HepG2 (cell line): ENCODE measurements around the gene ELMOD3. TPM values are rescaled to one million over a fixed set of nuclear protein-coding genes. Genes with fewer than 3 reads are reported as not detected.

Experiments used
- FOXJ3 ChIP-seq: sonication (generic); formaldehyde crosslinking; IDR thresholded peaks from 2 replicates; pipeline ENCODE4 v1.4.0; 2020; ENCODE audit warnings: missing genetic modification reagents, mild to moderate bottlenecking, borderline replicate concordance
- FOXK2 ChIP-seq: fragments of 450-650 bp; IDR thresholded peaks from 2 replicates; pipeline ENCODE4 v1.6.1; 2016
- HOXA5 ChIP-seq: sonication (generic); formaldehyde crosslinking; IDR thresholded peaks from 2 replicates; pipeline ENCODE4 v1.4.0; 2020; ENCODE audit warnings: missing genetic modification reagents
- JARID2 ChIP-seq: sonication (generic); formaldehyde crosslinking; IDR thresholded peaks from 2 replicates; pipeline ENCODE4 v1.8.1; 2023; ENCODE audit warnings: missing genetic modification reagents, inconsistent platforms; ENCODE audit not compliant: insufficient replicate concordance
- MTA1 ChIP-seq: sonication (generic); formaldehyde crosslinking; IDR thresholded peaks from 2 replicates; pipeline ENCODE4 v1.4.0; 2020; ENCODE audit warnings: missing genetic modification reagents, mild to moderate bottlenecking, borderline replicate concordance
- PHF5A ChIP-seq: IDR thresholded peaks from one replicate; pipeline ENCODE4 v1.6.1; 2018; ENCODE audit warnings: low read depth, missing genetic modification reagents; ENCODE audit not compliant: unreplicated experiment
- SIX4 ChIP-seq: sonication (generic); formaldehyde crosslinking; IDR thresholded peaks from 2 replicates; pipeline ENCODE4 v1.4.0; 2020; ENCODE audit warnings: missing genetic modification reagents
- SNAI1 ChIP-seq: sonication (generic); formaldehyde crosslinking; IDR thresholded peaks from 2 replicates; pipeline ENCODE4 v1.5.0; 2020; ENCODE audit warnings: mild to moderate bottlenecking, missing genetic modification reagents, borderline replicate concordance
- ZKSCAN5 ChIP-seq: sonication (generic); formaldehyde crosslinking; IDR thresholded peaks from 2 replicates; pipeline ENCODE4 v1.5.1; 2020; ENCODE audit warnings: mild to moderate bottlenecking, missing genetic modification reagents
- ZNF207 ChIP-seq: fragments of 450-650 bp; IDR thresholded peaks from 2 replicates; pipeline ENCODE4 v1.6.1; 2016; ENCODE audit warnings: antibody characterized with exemption, borderline replicate concordance
- ZNF652 ChIP-seq: IDR thresholded peaks from 2 replicates; pipeline ENCODE4 v1.6.1; 2016; ENCODE audit warnings: low read depth, borderline replicate concordance
- polyA plus RNA-seq, 8 experiments: library from polyadenylated mRNA; depleted of rRNA in 3 of 8; stranded (reverse) in 7 of 8; unstranded in 1 of 8; fragments of >200 nt; fragmentation: Illumina TruSeq in 4 of 8; extraction: Trizol in 4 of 8; gene quantifications; 2 replicates each; pipeline versions ENCODE4 v1.2.1 to v1.2.3, GENCODE V29; 2011 to 2016; ENCODE audit warnings: low read depth in 4 of 8, missing spikeins in 1 of 8, mixed read lengths in 1 of 8; ENCODE audit not compliant: insufficient read depth in 1 of 8
- total RNA-seq, 5 experiments: library from RNA; depleted of rRNA; stranded (reverse); fragments of >200 nt; fragmentation: Illumina TruSeq; extraction: Trizol; gene quantifications; 2 replicates each; pipeline ENCODE4 v1.2.3, GENCODE V29; 2016; ENCODE audit warnings: low read depth in 1 of 5
- TF ChIP-seq, protein P1 (sequence below): sonication (generic); formaldehyde crosslinking; IDR thresholded peaks from 2 replicates; pipeline ENCODE4 v1.4.0; 2020; ENCODE audit warnings: missing genetic modification reagents
- TF ChIP-seq, protein P2 (sequence below): sonication (generic); formaldehyde crosslinking; IDR thresholded peaks from 2 replicates; pipeline ENCODE4 v1.4.0; 2020; ENCODE audit warnings: missing genetic modification reagents, borderline replicate concordance
- TF ChIP-seq, protein P3 (sequence below): conservative IDR thresholded peaks from 2 replicates; pipeline ENCODE4 v1.6.1; 2018; ENCODE audit warnings: missing genetic modification reagents
- TF ChIP-seq, protein P4 (sequence below): sonication (generic); formaldehyde crosslinking; IDR thresholded peaks from 2 replicates; pipeline ENCODE4 v1.4.0; 2020; ENCODE audit warnings: mild to moderate bottlenecking, missing genetic modification reagents, borderline replicate concordance

ELMOD3 gene
- total and polyA plus RNA-seq, 2 of the 13 experiments (the other 11 are each of a cell fraction or from before 2014, with no cell fraction given), result 13.3 to 19.5 TPM

DNA sequence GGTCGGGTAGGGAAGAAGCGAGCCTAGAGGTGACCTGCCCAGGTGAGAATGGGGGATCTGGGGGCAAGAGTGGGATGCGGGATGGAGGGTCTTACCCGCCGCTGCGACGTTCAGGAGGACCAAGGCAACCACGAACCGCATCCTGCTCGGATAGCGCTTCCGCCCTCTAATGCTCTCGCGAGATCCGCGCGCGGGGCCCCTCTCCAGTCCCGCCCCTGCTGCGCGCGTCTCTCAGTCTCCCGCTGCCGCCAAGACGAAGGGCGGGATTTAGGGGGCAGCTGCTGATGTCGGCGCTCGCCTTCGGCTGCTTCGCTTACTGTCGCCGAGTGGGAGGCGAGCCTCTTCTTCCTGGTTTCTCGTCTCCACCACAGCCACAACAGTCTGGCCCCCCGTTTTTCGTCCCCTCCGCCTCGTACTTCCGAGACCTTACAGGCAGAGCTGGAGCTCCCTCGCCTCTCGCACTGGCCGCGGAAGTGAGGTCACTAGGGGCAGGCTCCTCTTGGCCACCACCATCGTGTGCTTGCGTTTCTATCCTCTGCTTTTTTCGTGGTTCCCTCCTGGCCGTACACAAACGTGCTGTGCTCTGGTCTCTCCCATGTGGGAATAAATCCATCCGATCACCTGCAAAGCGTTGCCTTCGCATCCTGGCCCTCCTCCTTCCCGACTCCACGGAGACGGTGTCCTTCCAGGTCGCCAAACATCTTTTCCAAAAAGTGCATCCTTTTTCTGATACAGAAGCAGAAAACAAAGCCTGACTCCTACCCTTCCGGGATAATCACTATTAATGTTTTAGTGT, 26.5 kb upstream of the ELMOD3 start, which contains the start of gene TGOLN2 (continued):
- no peak for TF ChIP-seq FOXK2
- TF ChIP-seq ZKSCAN5 (CRISPR knock-in tag), result peak; percentile 83; the same call in 1 of the 2 replicates
- peak; percentile 38 for TF ChIP-seq SNAI1 (CRISPR knock-in tag)
- TF ChIP-seq MTA1, result peak; percentile 97; the same call in 1 of the 2 replicates
- peak; percentile 92; the same call in 1 of the 2 replicates for TF ChIP-seq HOXA5 (CRISPR knock-in tag)
- TF ChIP-seq, protein P1, sequence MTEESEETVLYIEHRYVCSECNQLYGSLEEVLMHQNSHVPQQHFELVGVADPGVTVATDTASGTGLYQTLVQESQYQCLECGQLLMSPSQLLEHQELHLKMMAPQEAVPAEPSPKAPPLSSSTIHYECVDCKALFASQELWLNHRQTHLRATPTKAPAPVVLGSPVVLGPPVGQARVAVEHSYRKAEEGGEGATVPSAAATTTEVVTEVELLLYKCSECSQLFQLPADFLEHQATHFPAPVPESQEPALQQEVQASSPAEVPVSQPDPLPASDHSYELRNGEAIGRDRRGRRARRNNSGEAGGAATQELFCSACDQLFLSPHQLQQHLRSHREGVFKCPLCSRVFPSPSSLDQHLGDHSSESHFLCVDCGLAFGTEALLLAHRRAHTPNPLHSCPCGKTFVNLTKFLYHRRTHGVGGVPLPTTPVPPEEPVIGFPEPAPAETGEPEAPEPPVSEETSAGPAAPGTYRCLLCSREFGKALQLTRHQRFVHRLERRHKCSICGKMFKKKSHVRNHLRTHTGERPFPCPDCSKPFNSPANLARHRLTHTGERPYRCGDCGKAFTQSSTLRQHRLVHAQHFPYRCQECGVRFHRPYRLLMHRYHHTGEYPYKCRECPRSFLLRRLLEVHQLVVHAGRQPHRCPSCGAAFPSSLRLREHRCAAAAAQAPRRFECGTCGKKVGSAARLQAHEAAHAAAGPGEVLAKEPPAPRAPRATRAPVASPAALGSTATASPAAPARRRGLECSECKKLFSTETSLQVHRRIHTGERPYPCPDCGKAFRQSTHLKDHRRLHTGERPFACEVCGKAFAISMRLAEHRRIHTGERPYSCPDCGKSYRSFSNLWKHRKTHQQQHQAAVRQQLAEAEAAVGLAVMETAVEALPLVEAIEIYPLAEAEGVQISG, result peak; percentile 94
- peak; percentile 53; the same call in 1 of the 2 replicates for TF ChIP-seq SIX4
- peak; percentile 49 for TF ChIP-seq PHF5A (CRISPR knock-in tag)
- TF ChIP-seq, protein P2, sequence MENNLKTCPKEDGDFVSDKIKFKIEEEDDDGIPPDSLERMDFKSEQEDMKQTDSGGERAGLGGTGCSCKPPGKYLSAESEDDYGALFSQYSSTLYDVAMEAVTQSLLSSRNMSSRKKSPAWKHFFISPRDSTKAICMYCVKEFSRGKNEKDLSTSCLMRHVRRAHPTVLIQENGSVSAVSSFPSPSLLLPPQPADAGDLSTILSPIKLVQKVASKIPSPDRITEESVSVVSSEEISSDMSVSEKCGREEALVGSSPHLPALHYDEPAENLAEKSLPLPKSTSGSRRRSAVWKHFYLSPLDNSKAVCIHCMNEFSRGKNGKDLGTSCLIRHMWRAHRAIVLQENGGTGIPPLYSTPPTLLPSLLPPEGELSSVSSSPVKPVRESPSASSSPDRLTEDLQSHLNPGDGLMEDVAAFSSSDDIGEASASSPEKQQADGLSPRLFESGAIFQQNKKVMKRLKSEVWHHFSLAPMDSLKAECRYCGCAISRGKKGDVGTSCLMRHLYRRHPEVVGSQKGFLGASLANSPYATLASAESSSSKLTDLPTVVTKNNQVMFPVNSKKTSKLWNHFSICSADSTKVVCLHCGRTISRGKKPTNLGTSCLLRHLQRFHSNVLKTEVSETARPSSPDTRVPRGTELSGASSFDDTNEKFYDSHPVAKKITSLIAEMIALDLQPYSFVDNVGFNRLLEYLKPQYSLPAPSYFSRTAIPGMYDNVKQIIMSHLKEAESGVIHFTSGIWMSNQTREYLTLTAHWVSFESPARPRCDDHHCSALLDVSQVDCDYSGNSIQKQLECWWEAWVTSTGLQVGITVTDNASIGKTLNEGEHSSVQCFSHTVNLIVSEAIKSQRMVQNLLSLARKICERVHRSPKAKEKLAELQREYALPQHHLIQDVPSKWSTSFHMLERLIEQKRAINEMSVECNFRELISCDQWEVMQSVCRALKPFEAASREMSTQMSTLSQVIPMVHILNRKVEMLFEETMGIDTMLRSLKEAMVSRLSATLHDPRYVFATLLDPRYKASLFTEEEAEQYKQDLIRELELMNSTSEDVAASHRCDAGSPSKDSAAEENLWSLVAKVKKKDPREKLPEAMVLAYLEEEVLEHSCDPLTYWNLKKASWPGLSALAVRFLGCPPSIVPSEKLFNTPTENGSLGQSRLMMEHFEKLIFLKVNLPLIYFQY (CRISPR knock-in tag), result peak; percentile 61; the same call in 1 of the 2 replicates
- TF ChIP-seq, protein P3, sequence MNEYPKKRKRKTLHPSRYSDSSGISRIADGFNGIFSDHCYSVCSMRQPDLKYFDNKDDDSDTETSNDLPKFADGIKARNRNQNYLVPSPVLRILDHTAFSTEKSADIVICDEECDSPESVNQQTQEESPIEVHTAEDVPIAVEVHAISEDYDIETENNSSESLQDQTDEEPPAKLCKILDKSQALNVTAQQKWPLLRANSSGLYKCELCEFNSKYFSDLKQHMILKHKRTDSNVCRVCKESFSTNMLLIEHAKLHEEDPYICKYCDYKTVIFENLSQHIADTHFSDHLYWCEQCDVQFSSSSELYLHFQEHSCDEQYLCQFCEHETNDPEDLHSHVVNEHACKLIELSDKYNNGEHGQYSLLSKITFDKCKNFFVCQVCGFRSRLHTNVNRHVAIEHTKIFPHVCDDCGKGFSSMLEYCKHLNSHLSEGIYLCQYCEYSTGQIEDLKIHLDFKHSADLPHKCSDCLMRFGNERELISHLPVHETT (CRISPR knock-in tag), result peak; percentile 76
- no peak for TF ChIP-seq ZNF652 (CRISPR knock-in tag)
- TF ChIP-seq FOXJ3, result peak; percentile 81
- TF ChIP-seq ZNF207, result no peak
- TF ChIP-seq JARID2 (CRISPR knock-in tag), result peak; percentile 74
- TF ChIP-seq, protein P4, sequence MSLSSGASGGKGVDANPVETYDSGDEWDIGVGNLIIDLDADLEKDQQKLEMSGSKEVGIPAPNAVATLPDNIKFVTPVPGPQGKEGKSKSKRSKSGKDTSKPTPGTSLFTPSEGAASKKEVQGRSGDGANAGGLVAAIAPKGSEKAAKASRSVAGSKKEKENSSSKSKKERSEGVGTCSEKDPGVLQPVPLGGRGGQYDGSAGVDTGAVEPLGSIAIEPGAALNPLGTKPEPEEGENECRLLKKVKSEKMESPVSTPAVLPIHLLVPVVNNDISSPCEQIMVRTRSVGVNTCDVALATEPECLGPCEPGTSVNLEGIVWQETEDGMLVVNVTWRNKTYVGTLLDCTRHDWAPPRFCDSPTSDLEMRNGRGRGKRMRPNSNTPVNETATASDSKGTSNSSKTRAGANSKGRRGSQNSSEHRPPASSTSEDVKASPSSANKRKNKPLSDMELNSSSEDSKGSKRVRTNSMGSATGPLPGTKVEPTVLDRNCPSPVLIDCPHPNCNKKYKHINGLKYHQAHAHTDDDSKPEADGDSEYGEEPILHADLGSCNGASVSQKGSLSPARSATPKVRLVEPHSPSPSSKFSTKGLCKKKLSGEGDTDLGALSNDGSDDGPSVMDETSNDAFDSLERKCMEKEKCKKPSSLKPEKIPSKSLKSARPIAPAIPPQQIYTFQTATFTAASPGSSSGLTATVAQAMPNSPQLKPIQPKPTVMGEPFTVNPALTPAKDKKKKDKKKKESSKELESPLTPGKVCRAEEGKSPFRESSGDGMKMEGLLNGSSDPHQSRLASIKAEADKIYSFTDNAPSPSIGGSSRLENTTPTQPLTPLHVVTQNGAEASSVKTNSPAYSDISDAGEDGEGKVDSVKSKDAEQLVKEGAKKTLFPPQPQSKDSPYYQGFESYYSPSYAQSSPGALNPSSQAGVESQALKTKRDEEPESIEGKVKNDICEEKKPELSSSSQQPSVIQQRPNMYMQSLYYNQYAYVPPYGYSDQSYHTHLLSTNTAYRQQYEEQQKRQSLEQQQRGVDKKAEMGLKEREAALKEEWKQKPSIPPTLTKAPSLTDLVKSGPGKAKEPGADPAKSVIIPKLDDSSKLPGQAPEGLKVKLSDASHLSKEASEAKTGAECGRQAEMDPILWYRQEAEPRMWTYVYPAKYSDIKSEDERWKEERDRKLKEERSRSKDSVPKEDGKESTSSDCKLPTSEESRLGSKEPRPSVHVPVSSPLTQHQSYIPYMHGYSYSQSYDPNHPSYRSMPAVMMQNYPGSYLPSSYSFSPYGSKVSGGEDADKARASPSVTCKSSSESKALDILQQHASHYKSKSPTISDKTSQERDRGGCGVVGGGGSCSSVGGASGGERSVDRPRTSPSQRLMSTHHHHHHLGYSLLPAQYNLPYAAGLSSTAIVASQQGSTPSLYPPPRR (CRISPR knock-in tag), result peak; percentile 80
